GM04504 (cell line): ENCODE data around the gene DOHH.

Experiments used
- DNase-seq: peaks from one replicate; pipeline ENCODE4 v3.0.0-alpha.2; 2012; ENCODE audit warnings: low read depth

Gene DOHH

DNA sequence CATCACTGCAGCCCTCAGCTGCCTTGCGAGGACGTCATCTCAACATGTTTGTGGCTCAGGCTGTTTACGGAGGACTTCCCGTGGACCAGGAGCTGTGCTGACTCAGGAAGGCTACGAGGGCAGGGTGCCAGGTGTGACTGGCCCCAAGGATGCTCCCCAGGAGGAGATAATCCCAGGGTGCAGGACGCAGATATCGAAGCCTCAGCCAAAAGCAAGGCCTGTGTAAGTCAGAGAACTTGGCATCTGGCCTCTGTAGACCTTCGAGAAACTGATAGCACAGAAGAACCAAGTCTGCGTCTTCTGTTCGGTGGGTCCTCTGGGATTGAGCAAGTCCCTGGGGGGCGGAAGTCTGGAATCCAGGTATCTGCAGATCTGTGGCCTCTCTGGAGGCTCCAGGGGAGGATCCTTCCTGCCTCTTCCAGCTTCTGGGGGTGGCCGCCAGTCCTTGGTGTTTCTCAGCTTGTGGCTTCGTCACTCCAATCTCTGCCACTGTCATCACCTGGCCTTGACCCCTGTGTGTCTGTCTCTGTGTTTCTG is 2.6 kb upstream of the DOHH start:
- DNase-seq, result no peak

DNA sequence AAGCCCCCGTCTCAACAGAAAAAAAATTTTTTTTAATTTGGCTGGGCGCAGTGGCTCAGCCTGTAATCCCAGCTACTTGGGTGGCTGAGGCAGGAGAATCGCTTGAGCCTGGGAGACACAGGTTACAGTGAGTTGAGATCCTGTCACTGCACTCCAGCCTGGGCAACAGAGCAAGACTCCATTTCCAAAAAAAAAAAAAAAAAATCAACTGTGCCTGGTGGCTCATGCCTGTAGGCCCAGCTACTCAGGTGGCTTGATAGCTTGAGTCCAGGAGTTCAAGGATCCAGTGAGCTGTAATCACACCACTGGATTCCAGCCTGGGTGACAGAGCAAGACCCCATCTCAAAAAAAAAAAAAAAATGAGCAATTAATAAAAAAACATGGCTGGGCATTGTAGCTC is 1.3 kb upstream of the DOHH start:
- DNase-seq, result no peak

DNA sequence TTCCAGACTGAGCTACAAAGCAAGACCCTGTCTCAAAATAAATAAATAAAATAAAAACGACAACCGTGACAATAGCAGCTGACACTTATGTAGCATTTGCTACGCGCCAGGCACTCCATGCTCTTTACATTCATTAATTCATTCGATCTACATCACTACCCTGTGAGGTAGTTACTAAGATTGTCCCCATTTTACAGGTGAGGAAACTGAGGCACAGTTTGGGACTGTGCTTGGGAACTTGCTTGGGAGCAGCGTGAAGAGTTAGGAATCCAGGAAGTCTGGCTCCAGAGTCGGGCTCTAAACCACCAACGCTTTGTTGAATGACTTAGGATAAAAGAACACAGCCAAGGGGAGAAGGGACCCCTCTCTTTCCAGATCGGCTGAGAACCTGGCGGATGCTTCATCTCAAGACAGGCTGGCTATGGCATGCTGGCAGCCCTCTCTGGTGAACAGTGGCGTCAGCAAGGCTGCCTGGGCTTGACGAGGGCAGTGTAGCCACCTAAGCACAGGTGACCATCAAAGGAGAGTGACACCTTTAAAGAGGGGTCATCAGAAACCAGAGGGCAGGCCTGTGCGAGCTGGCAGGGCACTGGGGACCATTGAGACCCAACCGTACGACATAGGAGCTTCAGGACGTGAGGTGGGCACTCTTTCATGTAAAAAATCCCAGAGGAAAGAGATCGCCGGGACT is 591 bp downstream of the DOHH start:
- no peak for DNase-seq

DNA sequence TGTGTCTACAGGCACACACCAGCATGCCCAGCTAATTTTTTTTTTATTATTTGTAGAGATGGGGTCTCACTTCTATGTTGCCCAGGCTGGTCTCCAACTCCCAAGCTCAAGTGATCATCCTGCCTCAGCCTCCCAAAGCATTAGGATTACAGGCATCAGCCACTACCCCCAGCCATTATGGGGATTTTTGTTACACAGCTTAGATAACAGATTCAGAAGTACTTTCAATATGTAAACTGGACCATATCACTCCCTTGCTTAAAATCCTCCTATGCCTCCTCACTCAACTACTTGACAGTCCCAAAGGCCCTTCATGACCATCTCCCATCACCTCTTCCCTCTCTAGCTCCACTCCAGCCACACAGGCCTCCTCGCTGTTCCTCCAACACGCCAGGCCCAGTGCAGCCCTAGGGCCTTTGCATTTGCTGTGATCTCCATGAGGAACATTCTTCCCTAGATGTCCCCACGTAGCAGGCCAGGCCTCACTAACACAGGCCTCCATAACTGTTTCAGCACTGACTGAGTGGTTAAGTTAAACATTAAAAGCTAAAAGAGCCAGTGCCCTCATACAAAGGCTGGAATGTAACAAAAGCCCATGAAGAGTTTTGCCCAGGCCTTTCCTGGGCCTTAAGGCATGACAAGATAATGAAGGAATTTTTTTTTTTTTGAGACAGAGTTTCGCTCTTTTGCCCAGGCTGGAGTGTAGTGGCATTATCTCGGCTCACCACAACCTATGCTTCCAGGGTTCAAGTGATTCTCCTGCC is 2.5 kb downstream of the DOHH start:
- DNase-seq, result no peak

DNA sequence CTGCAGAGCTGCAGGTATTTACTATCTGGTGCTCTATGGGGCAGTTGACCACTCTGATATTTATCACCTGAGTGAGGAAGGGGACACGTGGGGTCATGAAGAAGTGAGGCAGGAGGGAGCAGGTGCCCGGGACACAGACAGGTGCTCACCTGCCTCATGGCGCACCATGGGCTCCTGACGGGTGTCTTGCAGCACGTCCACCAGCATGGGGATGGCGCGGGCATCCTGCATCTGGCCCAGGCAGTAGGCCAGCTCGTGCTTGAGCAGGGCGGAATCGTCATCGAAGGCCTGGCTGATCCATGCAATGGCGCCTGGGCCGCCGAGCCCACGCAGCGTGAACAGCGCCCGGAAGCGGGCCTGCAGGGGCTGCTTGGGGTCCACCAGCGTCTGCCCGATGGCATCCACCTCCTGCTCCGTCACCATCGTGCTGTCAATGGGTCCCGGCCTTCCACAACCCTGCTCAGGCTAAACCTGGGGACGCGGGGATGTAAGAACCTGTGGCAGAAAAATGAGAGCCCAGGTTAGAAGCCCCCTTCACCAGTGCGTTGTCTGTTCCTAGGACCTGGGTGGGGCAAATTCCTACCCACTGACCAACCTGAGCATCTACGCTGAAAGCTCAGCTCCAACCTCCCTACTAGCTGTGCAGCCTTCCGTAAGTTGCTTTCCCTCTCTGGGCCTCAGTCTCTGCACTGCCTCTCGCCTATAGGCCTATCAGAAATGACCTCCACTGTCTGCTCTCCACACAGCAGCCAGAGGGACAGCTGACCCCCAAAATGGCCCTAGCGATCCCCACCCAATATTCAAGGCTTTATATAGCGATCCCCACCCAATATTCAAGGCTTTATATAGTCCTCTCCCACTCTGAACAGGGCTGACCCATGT is 3.8 kb downstream of the DOHH start:
- no peak for DNase-seq

DNA sequence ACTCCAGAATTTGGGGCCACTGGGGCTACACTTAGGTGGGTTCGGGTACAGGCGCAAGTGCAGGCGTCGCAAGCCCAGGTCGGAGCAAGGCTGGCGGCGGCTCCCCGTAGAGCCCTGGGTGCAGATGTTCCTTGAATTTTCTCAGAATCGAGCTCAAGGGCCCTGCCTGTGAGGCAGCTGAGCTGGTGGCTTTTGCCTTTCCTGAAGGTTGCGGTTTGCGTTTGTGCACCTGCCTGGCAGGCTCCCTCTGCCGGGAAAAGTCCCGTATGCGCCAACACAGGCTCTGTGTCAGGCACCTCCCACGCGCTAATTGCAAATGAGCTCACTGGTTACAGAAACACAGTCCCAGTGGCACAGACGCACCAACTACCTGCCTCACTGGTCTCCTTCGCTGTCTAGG is 5.9 kb downstream of the DOHH start:
- DNase-seq, result no peak

DNA sequence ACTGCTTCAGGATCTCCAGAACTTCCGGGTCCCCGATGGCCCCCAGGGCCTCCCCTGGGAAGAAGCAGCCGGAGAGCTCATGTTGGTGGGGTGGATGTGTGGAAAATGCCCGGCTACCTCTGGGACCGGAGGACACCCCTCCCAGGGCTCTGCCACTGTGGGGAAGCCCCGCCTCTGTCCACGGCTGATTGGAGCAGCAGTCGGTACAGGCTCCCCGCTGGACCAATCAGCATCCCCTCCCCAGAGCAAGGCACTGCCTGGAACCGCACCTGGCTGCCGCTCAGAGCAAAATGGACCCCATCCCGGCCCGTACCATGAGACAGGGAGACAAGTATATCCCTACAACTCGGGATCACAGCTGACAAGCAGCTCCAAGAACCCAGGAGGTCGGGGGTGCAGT is 6.4 kb downstream of the DOHH start:
- DNase-seq, result no peak

DNA sequence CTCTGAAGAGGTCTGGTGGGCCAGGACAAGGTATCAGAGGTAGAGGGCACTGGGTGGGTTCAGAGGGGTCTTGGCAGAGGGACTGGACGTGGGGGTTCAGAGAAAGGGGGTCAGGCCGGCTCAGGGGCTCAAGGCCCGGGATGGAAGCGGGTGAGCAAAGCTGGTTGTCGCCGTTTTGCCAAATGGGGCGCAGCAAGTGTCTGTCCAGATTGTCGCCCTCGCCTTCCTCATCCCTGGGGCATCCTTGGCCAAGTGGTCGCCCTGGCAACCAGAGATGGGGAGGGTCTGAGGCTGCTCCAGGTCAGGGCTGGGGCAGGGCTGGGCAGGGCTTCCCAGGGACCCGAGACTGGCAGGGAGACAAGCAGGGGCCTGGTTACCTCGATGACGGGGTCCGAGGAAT is 6.8 kb downstream of the DOHH start:
- no peak for DNase-seq

DNA sequence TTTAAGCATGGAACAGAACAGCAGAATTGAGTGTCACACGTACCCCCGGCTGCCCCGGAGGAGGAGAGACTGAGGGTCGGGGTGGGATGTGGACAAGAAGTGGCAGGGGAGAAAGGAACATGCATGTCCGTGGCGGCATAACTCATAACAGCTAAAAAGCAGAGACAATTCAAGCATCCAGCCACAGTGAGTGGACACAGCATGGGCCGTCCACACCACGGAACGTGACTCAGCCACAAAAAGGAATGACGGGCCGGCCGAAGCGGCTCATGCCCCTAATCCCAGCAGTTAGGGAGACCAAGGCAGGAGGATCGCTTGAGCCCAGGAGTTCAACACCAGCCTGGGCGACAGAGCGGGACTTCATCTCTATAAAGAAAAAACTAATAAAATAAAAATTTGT is 7.6 kb downstream of the DOHH start:
- DNase-seq, result no peak

DNA sequence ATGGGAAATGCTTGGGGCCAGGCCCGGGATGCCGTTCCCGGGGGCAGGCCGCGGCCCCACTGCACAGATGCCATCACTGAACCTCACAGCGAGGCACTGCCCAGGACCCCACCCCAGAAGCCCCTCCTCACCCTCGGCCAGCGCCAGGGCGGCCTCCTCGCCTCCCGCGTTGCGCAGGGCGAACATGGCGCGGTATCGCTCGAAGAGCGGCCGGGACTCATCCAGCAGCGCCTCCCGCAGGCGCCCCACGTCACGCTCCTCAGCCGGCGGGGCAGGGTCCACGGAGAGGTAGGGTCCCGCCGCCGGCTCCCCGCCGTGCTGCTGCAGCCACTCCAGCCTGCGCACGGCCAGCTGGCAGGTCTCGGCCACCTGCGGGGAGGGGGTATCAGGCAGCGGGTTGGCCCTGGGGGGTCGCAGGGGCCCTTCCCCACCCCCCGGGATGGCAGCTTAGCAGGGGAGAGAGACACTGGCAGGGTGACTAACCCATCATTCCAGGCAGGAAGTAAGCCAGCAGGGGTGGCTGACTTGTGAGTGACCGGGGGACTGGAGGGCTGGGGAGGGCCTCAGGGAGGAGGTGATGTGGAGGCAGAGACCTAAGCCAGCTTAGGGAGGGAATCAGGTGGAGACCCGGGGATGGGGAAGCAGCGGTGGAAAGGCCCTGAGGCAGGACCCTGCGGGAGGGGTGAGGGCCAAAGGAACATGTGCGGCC is 8.2 kb downstream of the DOHH start:
- DNase-seq, result no peak

DNA sequence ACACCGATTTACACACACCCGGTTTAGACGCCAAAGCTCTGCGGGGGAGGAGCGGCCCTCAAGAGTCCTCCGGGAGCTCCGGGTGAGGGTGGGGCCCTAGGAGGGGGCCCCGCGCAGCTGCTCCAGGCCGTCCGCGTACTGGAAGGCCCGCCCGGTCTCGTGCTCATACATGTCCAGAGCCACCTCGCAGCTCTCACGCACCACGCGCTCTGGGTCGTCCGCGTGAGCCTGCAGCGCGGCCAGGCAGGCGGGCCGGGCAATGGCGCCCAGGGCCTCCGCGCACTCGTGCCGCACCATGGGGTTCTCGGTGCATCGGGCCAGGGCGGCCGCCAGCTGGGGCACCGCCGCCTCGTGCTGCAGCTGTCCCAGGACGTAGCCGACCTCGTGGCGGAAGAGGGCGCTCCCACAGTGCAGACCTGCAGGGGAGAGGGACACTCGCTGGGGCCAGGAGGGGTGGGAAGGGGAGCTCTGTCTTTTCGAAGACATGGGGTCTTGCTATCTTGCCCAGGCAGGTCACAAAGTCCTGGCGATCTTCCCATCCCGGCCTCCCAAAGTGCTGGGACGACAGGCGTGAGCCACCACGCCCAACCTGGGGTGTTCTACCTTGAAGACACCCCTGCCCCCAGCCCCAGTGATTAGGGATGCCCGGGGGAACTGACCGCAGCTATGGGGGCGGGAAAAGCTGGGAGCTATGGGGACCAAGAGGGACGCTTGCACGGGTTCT is 8.9 kb downstream of the DOHH start:
- no peak for DNase-seq

DNA sequence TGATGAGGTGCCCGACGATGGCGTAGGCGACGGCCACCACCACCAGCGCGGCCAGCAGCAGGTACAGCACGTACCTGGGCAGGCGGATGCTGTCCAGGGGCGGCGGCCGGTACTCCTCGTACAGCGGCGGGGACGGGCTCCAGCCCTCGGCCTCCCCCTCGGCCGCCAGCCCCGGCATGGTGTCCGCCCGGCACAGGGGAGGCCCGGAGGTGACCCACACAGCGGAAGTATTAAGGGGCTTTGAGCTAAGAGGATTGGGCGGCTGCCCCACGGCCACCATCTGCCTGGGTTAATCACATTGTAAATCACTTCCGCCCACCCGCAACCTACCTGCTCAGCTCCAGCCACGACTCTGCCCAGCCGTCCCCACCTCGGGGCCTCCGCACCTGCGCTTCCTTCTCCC is 17.2 kb downstream of the DOHH start, which contains the start of gene SMIM44:
TSS of gene SMIM44 (minus strand) at position 216 of the 403 bp plus-strand sequence. CDS start at position 178, 38 bp downstream.
- DNase-seq, result no peak

DNA sequence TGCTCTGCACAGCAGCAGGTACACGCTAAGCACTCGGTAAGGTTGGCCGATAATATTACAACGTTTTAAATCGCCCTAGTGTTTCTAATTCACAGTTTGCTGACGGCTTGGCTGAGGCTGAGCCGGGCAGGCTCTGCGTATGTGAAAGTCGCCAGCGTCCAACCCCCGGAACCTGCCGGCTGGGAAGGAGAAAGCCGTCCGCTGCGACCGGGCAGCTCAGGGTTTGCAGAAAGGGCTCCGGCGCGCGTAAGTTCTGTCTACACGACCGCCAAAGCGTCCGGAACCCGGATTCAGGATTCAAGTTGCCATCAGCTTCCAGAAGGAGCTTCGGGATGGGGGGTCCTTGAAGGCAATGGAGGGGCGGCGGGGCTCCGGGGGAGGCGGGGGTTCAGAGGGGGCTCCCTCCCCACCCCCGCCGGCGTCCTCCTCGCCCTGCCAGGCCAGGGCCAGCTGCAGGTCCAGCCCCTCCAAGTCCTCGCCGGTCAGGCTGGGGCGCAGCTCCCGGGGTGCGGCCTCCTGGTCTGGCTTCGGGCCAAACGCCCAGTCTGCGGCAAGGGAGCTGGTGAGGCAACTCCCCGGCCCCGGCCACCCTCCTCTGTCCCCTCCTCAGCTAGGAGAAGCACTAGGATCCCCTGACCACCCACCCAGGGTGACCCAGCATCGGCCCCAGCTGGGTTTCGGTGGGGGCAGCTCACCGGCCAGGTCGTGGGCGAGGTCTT is 17.8 kb downstream of the DOHH start:
- no peak for DNase-seq

DNA sequence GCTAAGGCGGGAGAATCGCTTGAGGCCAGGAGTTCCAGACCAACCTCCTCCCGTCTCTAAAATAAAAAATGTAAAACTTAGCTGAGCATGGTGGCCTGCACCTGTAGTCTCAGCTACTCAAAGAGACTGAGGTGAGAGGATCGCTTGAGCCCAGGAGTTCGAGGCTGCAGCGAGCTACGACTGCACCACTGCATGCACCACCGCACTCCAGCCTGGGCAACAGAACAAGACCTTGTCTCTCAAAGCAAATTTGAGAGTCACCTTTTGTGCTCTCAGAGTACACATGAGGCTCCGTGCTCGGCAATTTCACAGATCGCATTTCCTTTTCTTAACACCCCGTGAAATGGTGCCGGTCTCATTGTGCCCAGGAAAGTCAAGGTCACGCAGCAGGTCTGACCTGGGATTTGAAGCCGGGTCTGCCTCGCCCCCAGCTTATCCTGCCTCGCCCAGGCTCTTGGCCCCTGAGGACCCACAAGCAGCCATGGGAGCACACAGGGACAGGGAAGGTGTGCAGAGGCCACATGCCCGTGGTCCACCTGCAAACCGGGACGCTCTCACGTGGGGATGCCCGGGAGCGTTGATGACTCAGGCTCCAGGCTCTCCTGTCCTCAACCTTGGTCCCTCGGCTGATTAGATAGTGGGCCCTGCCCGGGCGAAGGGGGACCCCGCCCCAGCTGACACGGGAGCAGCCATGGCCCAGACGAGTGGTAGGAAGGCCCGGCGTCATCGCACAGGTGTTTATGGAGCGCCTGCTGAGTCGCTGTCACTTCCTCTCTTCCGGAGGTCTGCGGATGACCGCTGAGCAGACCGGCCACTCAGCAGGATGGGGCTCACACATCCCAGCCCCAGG is 19.0 kb downstream of the DOHH start:
- no peak for DNase-seq

DNA sequence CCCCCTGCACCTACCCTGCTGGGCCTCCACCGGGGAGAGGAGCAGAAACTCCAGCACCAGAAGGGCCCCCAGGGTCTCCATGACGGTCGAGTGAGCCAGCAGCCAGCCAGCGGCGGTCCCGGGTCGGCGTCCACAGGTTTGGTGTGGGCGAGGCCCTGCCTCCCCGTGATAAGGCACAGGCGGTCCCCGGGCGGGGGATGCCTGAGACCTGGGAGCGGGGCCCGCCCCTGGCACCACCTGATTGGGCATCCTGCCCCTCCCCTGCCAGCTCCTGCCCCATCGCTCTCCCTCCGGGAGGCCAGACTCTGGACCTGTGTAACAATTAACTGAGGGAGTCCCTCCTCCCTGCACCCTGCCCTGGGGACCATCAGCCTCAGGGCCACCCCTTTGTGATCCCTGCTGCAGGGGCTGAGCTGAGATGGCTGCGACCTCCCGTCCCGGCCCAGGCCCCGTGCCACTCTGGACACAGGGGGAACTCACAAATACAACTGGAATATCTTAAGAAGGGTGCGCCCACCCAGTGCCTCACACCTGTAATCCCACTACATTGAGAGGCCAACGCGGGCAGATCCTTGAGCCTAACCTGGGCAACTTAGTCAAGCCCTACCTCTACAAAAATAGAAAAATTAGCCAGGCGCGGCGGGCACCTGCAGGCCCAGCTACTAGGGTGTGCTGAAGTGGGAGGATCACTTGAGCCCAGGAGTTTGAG is 19.9 kb downstream of the DOHH start, which contains the start of gene SMIM24:
TSS of gene SMIM24 (minus strand) at position 143 of the 709 bp plus-strand sequence. CDS start at position 81, 62 bp downstream.
- DNase-seq, result no peak

DNA sequence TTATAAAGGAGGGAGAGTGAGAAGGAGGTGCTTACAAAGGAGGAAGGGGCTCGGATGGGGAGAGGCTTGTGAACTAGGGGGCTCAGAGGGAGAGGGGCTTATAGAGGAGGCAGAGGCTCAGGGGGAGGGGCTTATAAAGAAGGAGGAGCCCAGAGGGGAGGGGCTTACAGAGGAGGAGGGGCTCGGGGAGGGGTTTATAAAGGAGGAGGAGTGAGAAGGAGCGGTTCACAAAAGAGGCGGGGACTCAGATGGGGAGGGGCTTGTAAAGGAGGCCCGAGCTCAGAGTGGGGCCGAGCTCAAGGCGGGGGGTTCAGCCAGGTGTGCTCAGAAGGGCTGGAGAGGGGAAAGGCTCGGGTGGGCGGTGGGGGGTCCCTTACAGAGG is 20.6 kb downstream of the DOHH start:
- no peak for DNase-seq

DNA sequence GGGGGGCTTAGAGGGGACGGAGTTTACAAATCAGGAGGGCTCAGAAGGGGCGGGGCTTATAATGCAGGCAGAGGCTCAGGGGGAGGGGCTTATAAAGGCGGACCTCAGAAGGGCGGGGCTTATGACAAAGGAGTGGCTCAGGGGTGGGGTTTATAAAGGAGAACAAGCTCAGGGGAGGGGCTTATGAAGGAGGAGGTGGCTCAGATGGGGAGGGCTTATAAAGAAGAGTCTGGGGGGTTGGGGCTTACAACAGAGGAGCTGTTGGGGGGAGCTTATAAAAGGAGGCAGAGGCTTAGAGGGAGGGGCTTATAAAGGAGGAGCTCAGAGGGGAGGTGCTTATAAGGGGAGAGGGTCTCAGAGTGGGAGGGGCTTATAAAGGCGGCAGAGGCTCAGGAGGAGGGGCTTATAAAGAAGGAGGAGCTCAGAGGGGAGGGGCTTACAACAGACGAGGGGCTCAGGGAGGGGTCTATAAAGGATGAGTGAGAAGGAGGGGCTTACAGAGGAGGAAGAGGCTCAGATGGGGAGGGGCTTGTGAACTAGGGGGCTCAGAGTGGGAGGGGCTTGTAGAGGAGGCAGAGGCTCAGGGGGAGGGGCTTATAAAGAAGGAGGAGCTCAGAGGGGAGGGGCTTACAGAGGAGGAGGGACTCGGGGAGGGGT is 21.2 kb downstream of the DOHH start:
- no peak for DNase-seq
